ENCODE data around the gene UBE2G2. TPM values are rescaled to one million over a fixed set of nuclear protein-coding genes. Genes with fewer than 3 reads are reported as not detected.

UBE2G2 gene
- polyA plus RNA-seq, 1 experiment, result 62.2 TPM

DNA sequence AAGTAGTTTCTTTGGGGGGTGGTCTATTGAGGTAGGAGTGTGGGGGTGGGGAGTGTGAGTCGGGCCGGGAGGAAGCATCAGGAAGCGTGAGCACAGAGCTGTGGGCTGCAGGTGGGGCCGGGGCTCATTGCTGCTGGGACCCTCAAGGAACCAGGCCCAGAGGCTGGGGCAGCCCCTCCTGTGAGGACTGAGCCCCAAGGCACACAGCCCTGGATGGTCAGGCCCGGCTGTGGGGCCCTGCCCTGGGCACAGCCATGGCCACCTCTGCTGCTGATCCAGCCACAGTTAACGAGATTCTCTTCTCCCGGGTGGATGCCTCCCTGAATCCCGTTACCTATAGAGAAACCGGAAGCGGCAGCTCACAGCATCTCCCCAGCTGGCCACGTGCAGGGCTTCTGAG is 39.2 kb upstream of the UBE2G2 start:
- Histone ChIP-seq H3K4me3 (ENCODE audit: low read depth, low read length) (no peak overlapping the region), H3K9me3 (ENCODE audit: control insufficient read depth, insufficient read depth, low read length) (no peaks in the 10 kb centered on the region; the same call in 1 of the 2 replicates), H3K27me3 (ENCODE audit: control insufficient read depth, insufficient read depth, low read length) (peaks cover 28% of the 10 kb centered on the region), H3K27ac (ENCODE audit: low read depth, low read length) (no peak overlapping the region)
- POLR2A ChIA-PET, result no interaction called here
- TF ChIP-seq, protein P1, sequence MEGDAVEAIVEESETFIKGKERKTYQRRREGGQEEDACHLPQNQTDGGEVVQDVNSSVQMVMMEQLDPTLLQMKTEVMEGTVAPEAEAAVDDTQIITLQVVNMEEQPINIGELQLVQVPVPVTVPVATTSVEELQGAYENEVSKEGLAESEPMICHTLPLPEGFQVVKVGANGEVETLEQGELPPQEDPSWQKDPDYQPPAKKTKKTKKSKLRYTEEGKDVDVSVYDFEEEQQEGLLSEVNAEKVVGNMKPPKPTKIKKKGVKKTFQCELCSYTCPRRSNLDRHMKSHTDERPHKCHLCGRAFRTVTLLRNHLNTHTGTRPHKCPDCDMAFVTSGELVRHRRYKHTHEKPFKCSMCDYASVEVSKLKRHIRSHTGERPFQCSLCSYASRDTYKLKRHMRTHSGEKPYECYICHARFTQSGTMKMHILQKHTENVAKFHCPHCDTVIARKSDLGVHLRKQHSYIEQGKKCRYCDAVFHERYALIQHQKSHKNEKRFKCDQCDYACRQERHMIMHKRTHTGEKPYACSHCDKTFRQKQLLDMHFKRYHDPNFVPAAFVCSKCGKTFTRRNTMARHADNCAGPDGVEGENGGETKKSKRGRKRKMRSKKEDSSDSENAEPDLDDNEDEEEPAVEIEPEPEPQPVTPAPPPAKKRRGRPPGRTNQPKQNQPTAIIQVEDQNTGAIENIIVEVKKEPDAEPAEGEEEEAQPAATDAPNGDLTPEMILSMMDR (IDR thresholded peaks at IDR 0.05; ENCODE audit: low read depth, low read length), result no peak
- DNase-seq (ENCODE audit: low read depth, low spot score), result no peak
- CTCF ChIA-PET, result no interaction called here

DNA sequence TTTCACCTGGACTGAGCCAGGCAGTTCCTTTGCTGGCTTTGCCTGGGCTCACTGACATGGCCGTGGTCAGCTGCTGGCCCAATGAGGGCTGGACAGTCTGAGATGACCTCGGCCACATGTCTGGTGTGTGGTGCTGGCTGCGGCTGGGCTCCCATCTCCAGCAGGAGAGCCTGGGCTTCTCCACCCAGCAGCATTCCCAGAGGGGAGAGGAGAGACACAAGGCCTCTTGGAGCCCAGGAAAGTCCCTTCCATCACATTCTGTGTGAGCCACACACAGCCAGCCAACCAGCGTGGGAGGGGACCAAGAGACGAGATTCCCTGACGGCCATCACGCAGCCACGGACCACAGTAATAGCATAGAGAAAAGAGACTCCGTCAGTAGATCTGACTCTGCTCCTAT is 37.3 kb upstream of the UBE2G2 start:
- H3K27ac ChIP-seq (ENCODE audit: low read depth, low read length), result no peak overlapping the region
- no peaks in the 10 kb centered on the region; the same call in 1 of the 2 replicates for H3K9me3 ChIP-seq (ENCODE audit: control insufficient read depth, insufficient read depth, low read length)
- no peak overlapping the region for H3K4me3 ChIP-seq (ENCODE audit: low read depth, low read length)
- H3K27me3 ChIP-seq (ENCODE audit: control insufficient read depth, insufficient read depth, low read length), result peaks cover 29% of the 10 kb centered on the region
- TF ChIP-seq, protein P1 (IDR thresholded peaks at IDR 0.05; ENCODE audit: low read depth, low read length), result no peak
- ChIA-PET POLR2A (no interaction called here), CTCF (no interaction called here)
- DNase-seq (ENCODE audit: low read depth, low spot score), result no peak

DNA sequence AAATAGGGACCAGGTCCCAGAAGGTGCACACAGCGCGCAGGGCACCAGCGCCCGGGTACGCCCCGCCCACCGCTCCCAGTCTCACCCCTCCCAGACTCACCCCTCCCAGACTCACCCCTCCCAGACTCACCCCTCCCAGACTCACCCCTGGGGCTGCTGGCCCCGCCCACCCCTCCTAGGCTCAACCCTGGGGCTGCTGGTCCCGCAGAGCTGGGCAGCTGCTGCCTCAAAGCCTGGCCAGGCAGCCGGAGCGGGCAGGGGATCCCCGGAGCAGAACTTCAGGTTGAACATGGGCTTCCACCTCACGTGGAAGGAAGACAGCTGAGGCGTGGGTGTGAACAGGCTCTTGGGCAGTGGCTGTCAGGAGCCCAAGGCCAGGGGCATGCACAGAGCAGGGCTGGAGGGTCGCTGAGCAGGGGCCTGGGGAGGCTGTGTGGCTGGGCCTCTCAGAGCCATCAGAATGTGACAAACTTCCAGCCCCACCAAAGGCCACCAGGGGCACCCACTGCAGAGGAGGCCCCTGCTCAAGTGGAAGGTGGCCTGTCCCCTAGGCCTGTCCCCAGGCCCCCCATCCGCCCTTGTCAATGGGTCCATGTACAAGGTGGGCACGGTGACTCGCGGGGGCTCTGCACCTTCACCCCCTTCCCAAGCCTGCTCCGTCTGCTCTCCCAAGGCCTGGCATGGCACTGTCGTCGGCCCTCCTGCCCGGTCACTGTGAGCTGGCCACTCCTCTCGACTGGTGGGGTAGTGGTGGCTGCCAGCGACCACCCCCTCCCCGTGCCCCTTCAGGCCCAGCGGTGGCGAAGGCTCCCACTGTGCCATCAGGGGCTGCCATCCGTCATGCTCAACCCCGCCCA is 36.6 kb upstream of the UBE2G2 start:
- no peak overlapping the region for H3K4me3 ChIP-seq (ENCODE audit: low read depth, low read length)
- TF ChIP-seq, protein P1 (IDR thresholded peaks at IDR 0.05; ENCODE audit: low read depth, low read length), result no peak
- no peaks in the 10 kb centered on the region; the same call in 1 of the 2 replicates for H3K9me3 ChIP-seq (ENCODE audit: control insufficient read depth, insufficient read depth, low read length)
- ChIA-PET CTCF (no interaction called here), POLR2A (no interaction called here)
- no peak for DNase-seq (ENCODE audit: low read depth, low spot score)
- peaks cover 25% of the 10 kb centered on the region for H3K27me3 ChIP-seq (ENCODE audit: control insufficient read depth, insufficient read depth, low read length)
- no peak overlapping the region for H3K27ac ChIP-seq (ENCODE audit: low read depth, low read length)

DNA sequence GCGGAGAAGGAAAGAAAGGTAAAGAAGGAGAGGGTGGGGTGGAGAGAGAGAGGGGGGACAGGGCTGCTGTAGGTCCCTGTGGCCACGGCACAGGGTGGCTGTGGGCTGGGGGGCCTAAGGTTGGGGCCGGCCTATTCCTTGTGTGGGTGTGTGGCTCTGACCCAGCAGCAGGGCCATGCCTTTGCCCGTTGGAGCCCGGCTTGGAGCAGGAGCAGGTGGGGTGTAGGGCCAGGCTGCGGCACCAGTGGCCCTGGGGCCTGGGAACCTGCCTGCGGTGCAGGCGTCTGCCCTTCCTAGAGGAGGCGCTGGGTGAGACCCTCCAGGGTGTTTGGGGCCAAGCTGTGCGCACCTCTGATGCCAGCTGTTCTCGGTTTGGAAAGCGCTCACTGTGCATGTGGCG is 35.9 kb upstream of the UBE2G2 start:
- TF ChIP-seq, protein P1 (IDR thresholded peaks at IDR 0.05; ENCODE audit: low read depth, low read length), result no peak
- ChIA-PET POLR2A (no interaction called here), CTCF (no interaction called here)
- Histone ChIP-seq H3K4me3 (ENCODE audit: low read depth, low read length) (no peak overlapping the region), H3K27ac (ENCODE audit: low read depth, low read length) (no peak overlapping the region), H3K27me3 (ENCODE audit: control insufficient read depth, insufficient read depth, low read length) (peaks cover 18% of the 10 kb centered on the region), H3K9me3 (ENCODE audit: control insufficient read depth, insufficient read depth, low read length) (no peaks in the 10 kb centered on the region; the same call in 1 of the 2 replicates)
- DNase-seq (ENCODE audit: low read depth, low spot score), result no peak

DNA sequence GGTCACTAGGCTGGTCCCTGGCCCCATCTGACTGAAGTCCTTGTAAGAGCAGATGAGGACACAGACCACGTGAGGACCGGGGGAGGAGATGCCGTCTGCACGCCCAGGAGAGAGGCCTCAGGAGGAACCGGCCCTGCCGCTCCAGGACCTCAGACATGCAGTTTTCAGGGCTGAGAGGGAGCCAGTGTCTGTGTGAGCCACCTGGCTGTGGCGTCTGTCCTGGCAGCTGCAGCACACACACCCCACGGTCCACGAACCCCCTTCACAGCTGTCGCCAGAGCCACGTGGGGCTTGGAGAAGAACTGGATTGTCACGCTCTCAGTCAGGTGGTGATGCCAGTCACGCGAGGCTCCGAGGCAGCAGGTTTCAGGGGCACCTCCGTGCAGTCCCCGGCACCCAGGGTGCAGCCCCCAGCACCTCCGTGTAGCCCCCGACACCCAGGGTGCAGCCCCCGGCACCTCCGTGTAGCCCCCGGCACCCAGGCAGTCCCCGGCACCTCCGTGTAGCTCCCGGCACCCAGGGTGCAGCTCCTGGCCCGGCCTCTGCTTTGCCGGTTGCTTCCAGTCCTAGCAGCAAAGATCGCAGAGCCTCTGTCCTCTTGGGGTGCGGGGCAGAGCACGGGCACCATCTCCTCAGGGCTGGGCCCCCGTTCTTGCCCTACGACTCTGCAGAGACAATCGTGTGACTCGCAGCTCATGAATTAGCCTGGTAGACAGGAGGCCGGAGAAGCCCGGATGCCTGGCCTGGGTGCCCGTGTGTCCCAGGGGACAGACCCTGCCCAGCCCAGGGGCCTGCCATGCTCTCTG is 35.2 kb upstream of the UBE2G2 start:
- H3K9me3 ChIP-seq (ENCODE audit: control insufficient read depth, insufficient read depth, low read length), result no peaks in the 10 kb centered on the region; the same call in 1 of the 2 replicates
- H3K27me3 ChIP-seq (ENCODE audit: control insufficient read depth, insufficient read depth, low read length), result peaks cover 14% of the 10 kb centered on the region
- DNase-seq (ENCODE audit: low read depth, low spot score), result no peak
- ChIA-PET POLR2A (no interaction called here), CTCF (no interaction called here)
- no peak overlapping the region for H3K4me3 ChIP-seq (ENCODE audit: low read depth, low read length)
- TF ChIP-seq, protein P1 (IDR thresholded peaks at IDR 0.05; ENCODE audit: low read depth, low read length), result no peak
- no peak overlapping the region for H3K27ac ChIP-seq (ENCODE audit: low read depth, low read length)
